Stimulated activated naive CD8-positive, alpha-beta T cell treated with anti-CD3 and anti-CD28 coated beads, Interleukin-15, amount 100 ng/mL, for 72 hours (primary cell): Measurements from ENCODE around the gene CALHM3.
"Not testable (repeated sequence)": the region's sequence is repeated elsewhere in the genome, so short reads cannot be mapped to it uniquely, and the experiment has no call there.

Experiments
- ATAC-seq: fragments of 150-1000 bp; cut with Tn5 transposase; 2 replicates; pipeline ENCODE4 v1.10.0; 2021; ENCODE audit warnings: mild to moderate bottlenecking, moderate library complexity
- DNase-seq, 2 donors: peaks; one replicate each; pipeline ENCODE4 v3.0.0; 2021 to 2022
- H3K27ac Mint-ChIP-seq, 2 donors: one replicate each; pipeline ENCODE4 v1.8.0; 2022; ENCODE audit warnings: mild to moderate bottlenecking in 2 of 2, mixed read lengths in 2 of 2, moderate library complexity in 2 of 2
- H3K27me3 Mint-ChIP-seq: one replicate; pipeline ENCODE4 v1.8.0; 2022; ENCODE audit warnings: mixed read lengths
- H3K4me1 Mint-ChIP-seq: one replicate; pipeline ENCODE4 v1.8.0; 2022; ENCODE audit warnings: mild to moderate bottlenecking, mixed read lengths
- H3K4me3 Mint-ChIP-seq, 2 donors: one replicate each; pipeline ENCODE4 v1.8.0; 2022; ENCODE audit warnings: mild to moderate bottlenecking in 2 of 2, mixed read lengths in 2 of 2, moderate library complexity in 1 of 2
- H3K9me3 Mint-ChIP-seq, 2 donors: one replicate each; pipeline ENCODE4 v1.8.0; 2022; ENCODE audit warnings: mixed read lengths in 2 of 2

The CALHM3 gene

DNA sequence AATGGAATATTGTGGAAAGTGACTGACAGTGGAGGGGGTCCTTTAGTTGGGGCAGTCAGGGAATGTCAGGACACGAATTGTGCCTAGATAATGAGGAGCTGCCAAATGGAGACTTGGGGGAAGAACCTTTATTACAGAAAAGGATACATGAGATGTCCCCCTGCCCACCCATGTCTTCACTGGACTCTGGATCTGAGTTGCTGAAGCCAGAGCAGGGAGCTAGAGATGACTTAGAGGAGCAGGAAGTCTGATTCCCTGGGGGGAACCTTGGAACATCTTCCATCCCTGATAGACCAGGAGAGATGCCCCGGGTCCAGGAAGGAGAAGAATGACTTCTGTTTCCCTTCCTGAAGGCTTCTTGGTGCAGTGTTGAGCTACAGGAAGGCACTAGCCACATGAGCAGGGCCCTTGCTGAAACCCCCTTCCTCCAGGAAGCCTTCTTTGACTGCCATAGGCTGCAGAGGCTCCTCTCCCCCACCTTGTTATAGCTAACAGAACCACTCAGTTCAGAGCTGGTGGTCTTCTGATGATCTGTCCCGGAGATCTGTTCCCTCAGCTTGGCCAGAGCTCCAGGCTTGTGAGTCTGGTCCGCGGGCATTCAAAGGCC, 13.7 kb upstream of the CALHM3 start:
- ATAC-seq (no peak), DNase-seq (no peak)
- no peaks in the 10 kb centered on the region for H3K9me3 Mint-ChIP-seq
- H3K4me3 Mint-ChIP-seq = peak overlapping the region; percentile 80 to 85
- H3K27ac Mint-ChIP-seq = no peak overlapping the region
- H3K27me3 Mint-ChIP-seq = peaks cover 68% of the 10 kb centered on the region
- H3K4me1 Mint-ChIP-seq = peaks cover 47% of the 10 kb centered on the region

DNA sequence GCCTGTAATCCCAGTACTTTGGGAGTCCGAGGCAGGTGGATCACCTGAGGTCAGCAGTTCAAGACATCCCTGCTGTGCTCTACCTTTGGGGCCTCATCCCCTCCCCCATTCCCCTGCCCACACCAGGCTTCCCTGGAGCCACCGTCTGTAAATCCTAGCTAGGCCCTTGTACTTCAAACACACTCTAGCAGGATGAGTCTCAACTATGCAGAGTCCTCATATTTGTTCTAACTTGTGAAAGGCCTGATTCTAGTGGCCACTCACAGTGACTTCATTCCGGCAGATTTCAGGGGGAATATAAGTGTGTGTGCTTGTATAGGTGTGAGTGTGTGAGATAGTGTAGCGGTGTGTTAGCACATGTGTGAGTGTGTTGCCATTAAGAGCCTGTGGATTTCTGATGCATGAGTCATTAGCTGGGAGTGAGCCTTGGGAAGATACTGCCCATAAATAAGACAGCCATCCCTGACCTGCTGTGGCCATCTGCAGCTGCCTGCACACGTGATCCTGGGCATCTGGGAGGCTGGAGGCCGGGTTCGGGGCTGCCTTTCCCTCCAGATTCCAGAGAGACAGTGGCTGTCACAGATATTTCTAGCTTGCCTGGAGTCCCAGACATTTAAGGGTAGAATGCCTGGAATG, 12.8 kb upstream of the CALHM3 start:
- H3K9me3 Mint-ChIP-seq = no peaks in the 10 kb centered on the region
- no peak for ATAC-seq
- H3K4me3 Mint-ChIP-seq = peak overlapping the region in 1 of 2 donors; percentile 22
- DNase-seq = no peak
- peaks cover 47% of the 10 kb centered on the region for H3K4me1 Mint-ChIP-seq
- peaks cover 59% of the 10 kb centered on the region for H3K27me3 Mint-ChIP-seq
- H3K27ac Mint-ChIP-seq = peak overlapping the region in 1 of 2 donors; percentile 0

DNA sequence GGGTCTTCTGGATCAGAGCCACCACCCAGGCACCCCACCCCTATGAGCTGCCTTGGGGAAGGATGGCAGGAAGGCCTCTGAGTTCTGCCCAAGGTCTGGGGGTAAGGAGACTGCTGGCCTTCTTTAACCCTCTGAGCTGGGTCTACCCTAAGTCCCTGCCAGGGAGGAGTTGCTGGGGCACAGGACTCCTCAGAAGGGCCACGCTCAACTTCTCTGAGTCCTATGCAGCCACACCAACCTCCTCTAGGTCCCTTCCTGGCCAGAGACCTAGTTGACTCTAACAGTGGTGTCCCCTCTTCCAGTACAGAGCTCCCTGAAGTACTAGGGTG, 11.9 kb upstream of the CALHM3 start:
- Mint-ChIP-seq H3K4me1 (peaks cover 48% of the 10 kb centered on the region), H3K4me3 (no peak overlapping the region), H3K27ac (no peak overlapping the region), H3K9me3 (no peaks in the 10 kb centered on the region), H3K27me3 (peaks cover 54% of the 10 kb centered on the region)
- no peak for DNase-seq
- peak; percentile 38 for ATAC-seq

DNA sequence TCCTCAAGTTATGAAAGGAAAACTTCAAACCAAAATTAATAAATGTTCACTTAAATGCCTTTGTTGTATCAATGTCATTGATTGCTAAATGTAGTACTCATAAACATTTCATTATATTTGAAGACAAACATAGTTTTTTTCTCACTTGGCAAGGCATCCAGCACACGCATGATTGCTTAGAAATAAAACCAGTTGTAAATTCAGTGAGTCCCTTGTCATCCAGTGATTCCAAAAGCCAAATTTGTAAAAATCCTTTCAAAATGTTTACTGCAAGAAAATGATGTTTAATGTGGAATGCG, 8.3 kb upstream of the CALHM3 start:
- DNase-seq (no peak), ATAC-seq (no peak)
- Mint-ChIP-seq H3K4me1 (peaks cover 37% of the 10 kb centered on the region), H3K27ac (no peak overlapping the region), H3K27me3 (peaks cover 21% of the 10 kb centered on the region), H3K9me3 (no peaks in the 10 kb centered on the region), H3K4me3 (no peak overlapping the region)

DNA sequence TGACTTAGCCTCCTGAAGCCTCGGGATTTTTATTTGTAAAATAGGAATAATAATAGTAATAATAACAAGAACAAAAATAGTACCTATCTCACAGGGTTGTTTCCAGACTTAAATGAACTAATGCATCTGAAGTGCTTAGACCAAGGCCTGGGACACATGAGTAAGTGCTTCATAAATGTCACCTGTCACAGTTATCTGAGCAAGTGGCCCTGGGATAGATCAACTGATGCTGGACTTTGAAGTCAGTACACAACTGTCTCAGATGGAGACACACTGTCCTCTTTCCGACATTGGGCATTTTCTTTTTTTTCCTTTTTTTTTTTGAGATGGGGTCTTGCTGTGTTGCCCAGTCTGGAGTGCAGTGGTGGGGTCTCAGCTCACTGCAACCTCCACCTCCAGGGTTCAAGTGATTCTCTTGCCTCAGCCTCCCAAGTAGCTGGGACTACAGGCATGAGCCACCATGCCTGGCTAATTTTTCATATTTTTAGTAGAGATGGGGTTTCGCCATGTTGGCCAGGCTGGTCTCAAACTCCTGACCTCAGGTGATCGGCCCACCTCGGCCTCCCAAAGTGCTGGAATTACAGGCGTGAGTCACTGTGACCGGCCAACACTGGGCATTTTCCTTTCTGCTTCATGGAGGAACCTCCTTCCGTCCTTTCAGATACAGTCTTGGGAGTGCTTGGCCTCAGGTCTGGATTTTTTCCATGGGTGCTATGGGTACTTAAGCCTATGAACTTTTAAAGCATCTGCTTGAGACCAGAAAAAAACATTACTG, 7.8 kb upstream of the CALHM3 start:
- not testable (repeated sequence) for DNase-seq, ATAC-seq, H3K27ac Mint-ChIP-seq, H3K4me3 Mint-ChIP-seq, H3K9me3 Mint-ChIP-seq
- Mint-ChIP-seq H3K4me1 (peaks cover 32% of the 10 kb centered on the region), H3K27me3 (peaks cover 16% of the 10 kb centered on the region)

DNA sequence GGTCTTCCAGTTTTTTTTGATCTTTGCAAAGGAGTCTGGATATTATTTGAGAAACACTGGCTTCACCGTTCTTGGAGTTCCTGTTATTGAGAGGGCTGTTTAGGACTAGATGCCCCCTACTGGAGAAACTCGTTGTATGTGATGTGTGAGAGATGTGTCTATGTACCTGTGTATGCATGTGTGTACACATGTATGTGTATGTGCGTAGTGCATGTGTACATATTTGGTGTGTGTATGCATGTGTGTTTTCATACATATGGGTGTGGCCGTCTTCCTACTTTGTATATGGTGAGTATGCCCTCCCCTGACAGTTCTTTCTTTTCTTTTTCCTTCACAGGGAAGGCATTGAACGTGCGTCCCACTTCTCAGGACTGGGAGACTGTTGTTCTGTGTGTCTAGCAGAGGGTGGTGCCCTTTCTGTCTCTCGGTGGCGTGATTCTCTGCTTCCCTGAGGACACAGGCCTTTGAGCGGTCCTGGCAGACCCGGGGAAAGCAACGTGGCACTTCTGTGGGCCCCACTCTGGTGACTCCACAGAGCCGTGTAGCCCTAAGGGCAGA, 3.0 kb upstream of the CALHM3 start:
- H3K4me1 Mint-ChIP-seq = peaks cover 6% of the 10 kb centered on the region
- H3K27ac Mint-ChIP-seq = no peak overlapping the region
- H3K4me3 Mint-ChIP-seq = no peak overlapping the region
- ATAC-seq (peak; percentile 85), DNase-seq (peak; percentile 35 to 37)
- H3K9me3 Mint-ChIP-seq = no peaks in the 10 kb centered on the region
- no peaks in the 10 kb centered on the region for H3K27me3 Mint-ChIP-seq

DNA sequence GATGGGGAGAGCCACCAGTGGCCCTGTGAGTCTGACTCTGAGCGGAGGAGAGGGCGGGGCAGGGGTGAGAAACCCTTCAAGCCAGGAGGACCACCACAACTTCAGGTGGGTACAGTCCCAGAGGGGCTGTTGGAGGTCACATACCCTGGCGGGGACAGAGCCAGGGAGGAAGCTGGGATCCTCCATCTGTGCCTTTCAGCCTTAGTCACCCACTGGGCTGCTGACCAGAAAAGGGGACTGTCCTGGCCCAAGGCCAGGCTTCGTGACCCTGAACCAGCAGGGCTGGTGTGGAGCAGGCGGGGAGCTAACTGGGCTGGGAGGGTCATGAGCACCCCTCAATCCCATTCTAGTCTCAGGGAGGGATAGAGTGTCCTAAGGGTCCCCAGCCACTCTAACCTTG, 1.5 kb upstream of the CALHM3 start:
- Mint-ChIP-seq H3K27ac (no peak overlapping the region), H3K27me3 (no peaks in the 10 kb centered on the region), H3K4me1 (peaks cover 9% of the 10 kb centered on the region), H3K9me3 (no peaks in the 10 kb centered on the region), H3K4me3 (no peak overlapping the region)
- DNase-seq (no peak), ATAC-seq (no peak)

DNA sequence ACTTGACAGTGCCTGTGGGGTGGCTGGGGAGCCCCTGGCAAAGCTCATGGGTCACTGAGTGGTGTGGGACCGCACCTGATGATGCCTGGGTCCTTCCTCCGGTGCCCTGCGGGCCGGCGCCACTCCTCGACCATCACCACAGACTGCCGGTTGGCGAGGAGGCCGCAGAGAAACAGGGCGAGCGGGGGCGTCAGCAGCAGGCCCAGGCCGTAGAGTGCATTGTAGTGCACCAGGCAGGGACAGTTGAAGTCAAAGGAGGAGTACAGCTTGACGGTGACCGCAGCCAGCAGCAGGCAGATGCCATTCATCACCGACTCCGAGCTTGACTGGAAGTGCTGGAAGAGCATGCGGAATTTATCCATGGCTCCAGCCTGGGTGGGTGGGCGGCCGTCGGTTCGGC, 369 bp downstream of the CALHM3 start:
- DNase-seq = no peak
- Mint-ChIP-seq H3K4me1 (peaks cover 8% of the 10 kb centered on the region), H3K27ac (no peak overlapping the region), H3K9me3 (no peaks in the 10 kb centered on the region), H3K4me3 (no peak overlapping the region), H3K27me3 (no peaks in the 10 kb centered on the region)
- ATAC-seq = no peak

DNA sequence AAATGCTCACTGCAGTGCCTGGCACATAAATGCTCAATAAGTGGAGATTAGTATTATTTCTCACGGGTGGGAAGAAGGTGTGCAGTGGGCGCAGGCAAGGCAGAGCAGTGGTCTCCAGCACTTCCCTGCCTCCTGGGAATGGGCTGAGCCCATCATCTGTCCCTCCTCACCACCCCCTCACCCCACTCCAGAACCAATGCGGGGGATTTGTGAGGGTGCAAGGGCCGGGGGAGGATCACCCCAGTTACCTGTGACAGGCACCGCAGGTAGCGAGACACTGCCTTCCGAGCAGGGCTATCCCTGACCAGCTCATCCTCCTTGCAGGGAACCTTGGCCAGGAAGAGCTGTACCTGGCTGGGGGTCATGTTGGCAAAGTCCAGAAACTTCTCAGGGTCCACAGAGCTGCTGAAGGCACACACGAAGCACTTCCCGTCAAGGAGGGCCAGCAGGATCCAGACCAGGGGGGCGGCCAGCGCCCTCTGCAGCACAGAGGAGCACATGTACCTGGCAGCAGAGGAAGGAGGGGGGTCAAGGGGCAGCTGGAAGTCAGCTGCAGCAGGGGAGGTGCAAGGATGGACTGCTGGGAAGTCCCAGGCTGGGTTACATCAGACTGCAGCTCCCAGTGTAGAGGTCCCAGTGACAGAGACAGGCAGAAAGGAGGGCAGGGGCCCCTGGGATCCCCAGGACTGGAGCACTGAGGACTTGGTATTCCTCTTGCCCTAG, 2.8 kb downstream of the CALHM3 start:
- Mint-ChIP-seq H3K9me3 (no peaks in the 10 kb centered on the region), H3K4me3 (no peak overlapping the region), H3K27ac (peak overlapping the region; percentile 72 to 87), H3K4me1 (peaks cover 20% of the 10 kb centered on the region), H3K27me3 (no peaks in the 10 kb centered on the region)
- ATAC-seq (peak; percentile 83), DNase-seq (peak in 1 of 2 donors; percentile 55)

DNA sequence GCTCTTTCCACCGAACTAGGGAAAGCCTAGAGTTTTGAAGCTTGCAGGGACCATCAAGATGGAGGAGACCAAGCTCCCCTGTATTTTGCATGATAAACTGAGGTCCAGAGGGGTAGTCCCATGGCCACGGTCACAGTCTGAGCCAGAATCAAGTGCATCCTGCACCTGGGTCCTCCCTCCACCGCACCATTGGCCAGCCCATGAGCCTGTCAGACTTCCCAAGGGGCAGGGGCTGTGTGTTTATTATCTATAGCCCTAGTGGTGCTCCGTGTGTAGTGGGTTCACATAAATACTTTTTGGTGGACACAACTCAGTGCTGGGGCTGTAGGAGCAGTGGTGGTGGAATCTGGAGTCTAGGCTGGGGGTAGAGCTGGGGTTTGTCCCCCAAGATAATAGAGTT, 3.6 kb downstream of the CALHM3 start:
- no peaks in the 10 kb centered on the region for H3K9me3 Mint-ChIP-seq
- DNase-seq (no peak), ATAC-seq (no peak)
- no peaks in the 10 kb centered on the region for H3K27me3 Mint-ChIP-seq
- H3K4me3 Mint-ChIP-seq = no peak overlapping the region
- H3K4me1 Mint-ChIP-seq = peaks cover 28% of the 10 kb centered on the region
- H3K27ac Mint-ChIP-seq = no peak overlapping the region

DNA sequence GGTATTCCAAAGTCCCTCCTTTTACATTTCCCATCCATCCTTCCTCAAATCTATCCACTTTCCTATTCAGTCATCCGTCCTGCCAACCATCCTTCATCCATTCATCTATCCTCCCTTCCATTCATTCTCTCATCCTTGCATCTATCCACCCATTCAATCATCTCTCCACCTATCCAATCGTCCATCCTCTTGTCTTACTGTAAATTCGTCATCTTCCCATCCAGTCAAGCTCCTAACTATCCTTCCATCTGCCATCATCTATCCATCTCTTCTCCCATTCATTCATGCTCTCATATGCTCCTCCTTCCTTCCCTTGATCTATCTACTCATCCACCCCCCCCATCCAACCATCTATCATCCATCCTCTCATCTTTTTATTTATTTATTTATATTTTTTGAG, 5.0 kb downstream of the CALHM3 start:
- Mint-ChIP-seq H3K27ac (no peak overlapping the region), H3K9me3 (no peaks in the 10 kb centered on the region), H3K4me1 (peaks cover 31% of the 10 kb centered on the region), H3K4me3 (no peak overlapping the region), H3K27me3 (no peaks in the 10 kb centered on the region)
- DNase-seq (no peak), ATAC-seq (no peak)

DNA sequence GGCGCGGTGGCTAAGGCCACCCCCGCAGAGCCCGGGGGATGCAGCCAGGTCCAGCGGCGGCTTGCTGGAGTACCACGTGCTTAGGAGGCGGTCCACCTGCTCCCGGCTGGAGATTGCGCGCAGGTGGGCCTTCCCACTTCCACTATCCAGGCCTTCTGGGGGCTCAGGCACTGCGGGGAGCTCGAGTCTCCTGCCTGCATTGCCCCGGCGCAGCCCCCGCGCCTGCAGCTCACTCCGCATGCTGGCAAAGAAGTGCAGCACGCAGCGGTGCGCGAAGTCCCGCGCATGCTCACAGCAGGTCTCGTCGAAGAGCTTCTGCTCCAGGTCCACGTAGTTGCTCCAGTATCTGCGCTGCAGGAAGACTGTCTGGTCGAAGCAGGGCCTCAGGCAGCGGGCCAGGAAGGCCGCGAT, 5.8 kb downstream of the CALHM3 start:
- Mint-ChIP-seq H3K9me3 (no peaks in the 10 kb centered on the region), H3K4me1 (peaks cover 31% of the 10 kb centered on the region), H3K27me3 (no peaks in the 10 kb centered on the region), H3K4me3 (no peak overlapping the region), H3K27ac (no peak overlapping the region)
- DNase-seq (no peak), ATAC-seq (no peak)

DNA sequence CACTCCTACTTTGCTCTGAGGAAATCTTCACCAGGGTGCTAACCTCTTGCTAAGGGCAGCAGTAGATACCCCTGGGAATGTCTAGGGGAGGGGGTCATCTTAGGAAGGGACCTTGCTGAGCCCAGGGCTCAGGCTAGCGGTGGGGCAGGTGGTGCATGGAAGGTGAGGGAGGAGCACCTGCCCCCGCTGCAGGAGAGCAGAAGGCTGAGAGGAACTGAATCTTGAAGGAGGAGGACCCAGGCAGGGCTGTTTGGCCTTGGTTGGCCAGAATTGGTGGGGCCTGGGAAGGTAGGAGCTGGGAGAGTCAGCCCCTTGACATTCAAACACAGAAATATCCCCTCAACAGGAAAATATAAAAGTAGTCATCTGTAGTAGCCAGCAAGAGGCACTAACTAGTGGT, 7.0 kb downstream of the CALHM3 start:
- no peak for DNase-seq
- Mint-ChIP-seq H3K4me3 (peak overlapping the region; percentile 75 to 78), H3K27me3 (no peaks in the 10 kb centered on the region), H3K4me1 (peaks cover 41% of the 10 kb centered on the region), H3K9me3 (no peaks in the 10 kb centered on the region), H3K27ac (peak overlapping the region; percentile 60 to 83)
- no peak for ATAC-seq

DNA sequence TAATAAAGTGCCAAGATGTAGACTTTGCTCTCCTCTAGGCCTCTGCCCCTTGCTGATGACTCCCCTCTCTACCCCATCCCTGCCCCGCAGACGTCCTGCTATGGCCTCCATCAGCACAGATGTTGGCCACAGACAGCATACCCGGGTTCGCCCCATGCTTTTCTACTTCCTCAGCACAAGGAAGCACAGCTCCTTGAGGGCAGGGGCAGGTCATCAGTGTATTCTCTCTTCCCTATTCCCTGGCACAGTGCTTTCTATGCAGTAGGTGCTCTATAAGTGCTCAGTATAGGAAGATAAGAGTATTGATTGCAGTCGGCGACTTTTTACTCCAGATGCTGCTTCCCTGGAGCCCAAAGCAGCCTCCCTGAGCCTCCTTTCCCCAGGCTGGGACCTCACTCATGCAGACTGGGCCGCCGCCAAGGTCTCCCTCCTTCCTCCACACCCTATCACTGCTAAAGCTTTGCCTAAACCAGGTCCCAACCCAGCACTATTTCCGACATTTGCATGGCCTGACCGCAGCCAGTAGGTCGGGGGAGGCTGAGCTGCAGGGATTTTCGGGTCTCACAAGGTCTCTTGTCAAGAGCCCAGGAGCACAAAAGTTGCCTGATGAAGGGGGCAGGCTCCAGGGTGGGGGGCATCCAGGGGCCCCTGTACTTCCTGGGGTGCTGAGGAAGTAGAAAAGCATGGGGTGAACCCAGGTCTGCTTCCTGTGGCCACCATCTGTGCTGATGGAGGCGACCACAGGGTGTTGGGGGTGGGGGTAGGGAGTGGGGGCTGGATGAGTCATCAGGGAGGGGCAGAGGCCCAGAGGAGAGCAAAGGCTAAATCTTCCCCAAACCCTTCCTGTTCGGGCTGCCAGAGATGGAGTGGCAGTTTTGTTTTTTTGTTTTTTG, 8.0 kb downstream of the CALHM3 start:
- Mint-ChIP-seq H3K4me3 (peak overlapping the region; percentile 75 to 78), H3K4me1 (peaks cover 39% of the 10 kb centered on the region), H3K27me3 (no peaks in the 10 kb centered on the region), H3K27ac (peak overlapping the region; percentile 92 to 95), H3K9me3 (no peaks in the 10 kb centered on the region)
- DNase-seq (peak; percentile 67 to 80), ATAC-seq (peak; percentile 93)

DNA sequence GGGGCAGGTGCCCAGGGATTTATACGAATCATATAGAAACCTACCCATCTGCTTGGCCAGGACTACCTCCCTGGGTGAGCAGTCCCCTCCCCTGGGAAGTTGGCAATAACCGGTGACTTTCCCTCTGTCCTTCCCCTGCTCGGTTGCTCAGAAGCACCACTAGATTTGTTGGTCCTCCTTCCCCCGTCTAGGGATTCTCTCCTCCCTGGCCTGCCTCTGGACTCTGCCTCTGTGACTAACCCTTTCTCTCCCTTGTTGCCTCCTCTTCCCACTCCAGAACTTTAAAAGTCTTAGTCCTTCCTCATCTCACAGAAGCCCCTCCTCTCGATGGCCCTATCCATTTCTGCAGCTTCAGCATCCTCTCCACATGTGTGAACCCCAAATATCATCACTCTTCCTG, 9.8 kb downstream of the CALHM3 start:
- ATAC-seq = no peak
- Mint-ChIP-seq H3K27ac (peak overlapping the region in 1 of 2 donors; percentile 10), H3K4me3 (no peak overlapping the region), H3K9me3 (no peaks in the 10 kb centered on the region), H3K4me1 (peaks cover 38% of the 10 kb centered on the region), H3K27me3 (no peaks in the 10 kb centered on the region)
- DNase-seq = no peak
